GM21825 (cell line): Measurements from ENCODE around the gene PGAM2.
A peak's percentile ranks its signal among the peaks of the same experiment; 100 is the strongest.

Source experiments
- ATAC-seq: cut with Tn5 transposase; IDR thresholded peaks from one replicate; pipeline ENCODE4 v1.9.1; 2021; ENCODE audit warnings: mild to moderate bottlenecking, moderate library complexity; ENCODE audit not compliant: unreplicated experiment

The PGAM2 gene

DNA sequence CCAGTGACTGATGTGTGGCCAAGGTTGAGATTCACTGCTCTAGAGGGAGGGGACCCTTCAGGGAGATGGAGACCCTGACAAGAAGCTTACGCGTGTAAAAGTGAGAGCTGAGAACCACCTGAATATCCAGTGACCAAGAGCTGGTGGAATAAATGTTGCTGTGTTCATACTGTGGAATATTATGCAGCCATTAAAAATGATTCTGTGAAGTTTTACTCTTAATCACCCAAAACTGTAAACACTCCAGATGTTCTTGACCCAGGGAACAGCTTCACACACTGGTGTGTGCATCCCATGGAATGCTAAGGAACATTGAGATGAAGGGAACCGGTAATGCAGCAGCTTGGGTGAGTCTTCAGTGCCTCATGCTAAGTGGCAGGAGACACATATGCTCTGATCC is 21.3 kb upstream of the PGAM2 start:
- ATAC-seq = no peak

- ATAC-seq = no peak
These were observed 20.2 kb upstream of the PGAM2 start for GRCh38 chr7:44085546-44085945.

DNA sequence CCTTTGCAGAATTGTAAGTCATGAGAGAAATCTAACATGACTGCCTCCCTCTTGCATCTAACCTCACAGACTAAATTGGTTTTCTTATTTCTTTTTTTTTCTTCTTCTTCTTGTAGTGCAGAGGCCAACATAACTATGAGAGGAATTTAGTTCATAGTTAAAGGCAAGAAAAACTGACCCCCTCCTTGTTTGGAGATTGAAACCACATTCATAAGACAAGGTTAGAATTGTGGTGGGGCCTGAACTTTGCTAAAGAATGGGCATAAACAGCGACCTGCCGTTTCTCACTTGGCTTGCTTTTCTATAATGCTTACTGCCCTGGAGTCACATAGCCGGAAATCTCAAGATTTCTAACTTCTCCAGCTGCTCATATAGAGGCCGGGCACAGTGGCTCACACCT is 19.3 kb upstream of the PGAM2 start:
- ATAC-seq = no peak

GRCh38 chr7:44083796-44084195 is 18.4 kb upstream of the PGAM2 start:
- ATAC-seq = no peak

DNA sequence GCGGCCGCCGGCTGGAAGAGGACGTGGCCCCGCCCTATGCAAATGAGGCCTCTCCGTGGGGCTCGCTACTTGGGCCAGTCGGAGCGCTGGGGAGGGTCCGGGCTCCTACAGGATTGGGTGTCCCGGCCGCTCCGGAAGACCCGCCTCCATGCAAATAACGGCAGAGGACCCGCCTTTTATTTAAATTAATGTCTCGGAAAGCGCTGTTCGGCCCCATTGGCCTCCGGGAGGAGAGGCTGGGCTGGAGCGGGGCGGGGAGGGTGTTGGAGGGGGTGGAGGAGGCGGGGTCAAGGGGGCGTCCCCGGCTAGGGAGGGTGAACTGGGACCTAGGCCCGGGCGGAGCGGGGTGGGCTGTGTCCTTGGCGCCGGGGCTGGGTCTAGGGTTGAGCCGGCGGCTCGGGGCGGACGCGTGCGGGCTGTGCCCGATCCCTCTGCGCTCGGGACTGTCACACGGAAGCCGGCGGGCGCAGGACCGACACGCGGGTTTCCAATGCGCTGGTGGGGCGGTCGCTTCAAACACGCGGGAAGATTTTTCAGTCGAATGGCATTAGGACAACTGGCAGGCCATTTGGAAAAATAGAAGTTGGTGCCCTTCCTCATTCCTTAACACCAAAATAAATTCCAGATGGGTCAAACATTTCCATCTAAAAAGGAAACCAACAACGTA is 17.3 kb upstream of the PGAM2 start:
- ATAC-seq = peak; percentile 90

GRCh38 chr7:44081266-44081748 is 15.9 kb upstream of the PGAM2 start:
- no peak for ATAC-seq

GRCh38 chr7:44080686-44081265 is 15.4 kb upstream of the PGAM2 start:
- ATAC-seq = no peak

DNA sequence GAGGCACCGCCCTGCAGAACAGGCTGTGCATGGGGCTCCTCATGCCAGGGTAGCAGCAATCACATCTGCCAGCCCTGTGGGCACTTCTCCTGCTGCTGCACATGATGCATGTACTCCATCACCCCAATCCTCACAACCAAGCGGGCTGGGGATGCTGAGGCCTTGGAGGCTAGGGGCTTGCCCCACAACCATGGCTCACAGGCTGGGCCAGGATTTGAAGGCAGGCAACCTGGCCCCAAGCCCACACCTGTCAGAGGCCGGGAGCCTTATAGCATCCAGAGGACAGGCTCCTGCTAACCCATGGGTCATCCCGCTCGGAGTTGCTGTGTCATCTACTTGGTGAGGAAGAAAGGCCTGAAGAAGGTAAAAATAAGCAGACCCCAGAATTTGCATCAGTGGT is 14.8 kb upstream of the PGAM2 start:
- no peak for ATAC-seq

DNA sequence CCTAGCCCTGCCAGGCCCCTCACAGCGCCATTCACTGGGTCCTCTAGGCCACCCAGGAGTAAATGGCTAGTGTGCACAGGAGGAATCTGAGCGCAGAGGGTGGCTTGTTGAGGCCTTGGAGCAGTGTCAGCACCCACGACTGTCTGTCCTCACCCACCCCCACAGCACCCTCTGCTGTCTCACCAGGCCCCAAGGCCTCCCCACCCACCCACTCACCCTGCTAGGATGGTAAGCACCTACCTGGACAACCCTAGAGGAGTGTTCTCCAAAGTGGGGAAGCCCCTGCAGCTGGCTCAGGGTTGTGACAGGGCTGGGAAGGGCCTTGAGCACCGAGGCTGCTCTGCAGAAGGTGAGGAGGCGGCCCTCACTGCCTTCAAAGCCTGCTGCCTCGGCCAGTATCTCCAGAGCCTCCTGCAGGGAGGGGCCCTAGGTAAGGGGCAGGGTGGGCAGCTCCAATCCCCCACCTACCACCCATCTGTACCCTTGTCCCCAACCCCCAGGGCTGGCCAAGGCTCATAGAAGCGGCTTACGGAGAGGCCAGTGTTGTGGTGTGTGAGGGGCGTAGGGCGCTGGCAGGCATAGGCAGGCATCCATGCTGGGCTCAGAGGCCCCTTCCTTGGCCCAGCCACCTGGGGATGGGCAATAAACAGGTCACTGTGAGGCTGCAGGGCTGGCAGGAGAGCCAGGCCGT is 14.1 kb upstream of the PGAM2 start:
- ATAC-seq = no peak

GRCh38 chr7:44078521-44078920 is 13.2 kb upstream of the PGAM2 start:
- no peak for ATAC-seq

- no peak for ATAC-seq
These were observed 12.3 kb upstream of the PGAM2 start for GRCh38 chr7:44077681-44078091.

DNA sequence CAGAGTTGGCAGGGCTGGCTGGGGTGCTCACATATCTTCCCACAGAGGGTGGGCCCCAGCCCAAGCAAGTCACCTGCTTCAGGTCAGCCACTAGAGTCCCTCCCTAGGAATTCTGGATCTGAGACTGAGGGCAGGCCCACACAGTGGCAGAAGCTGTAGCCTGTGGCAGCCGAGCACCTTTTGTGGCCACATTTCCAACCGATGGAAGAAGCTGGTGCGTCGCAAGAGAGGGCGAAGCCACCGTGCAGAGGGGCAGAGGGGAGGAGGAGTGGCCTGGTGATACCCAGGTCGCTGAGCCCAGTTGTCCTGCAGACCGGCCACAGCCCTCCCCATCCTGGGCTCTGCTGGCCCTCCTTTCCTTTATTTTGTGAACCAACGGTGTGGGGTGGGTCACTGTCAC is 11.7 kb upstream of the PGAM2 start:
- ATAC-seq = no peak

DNA sequence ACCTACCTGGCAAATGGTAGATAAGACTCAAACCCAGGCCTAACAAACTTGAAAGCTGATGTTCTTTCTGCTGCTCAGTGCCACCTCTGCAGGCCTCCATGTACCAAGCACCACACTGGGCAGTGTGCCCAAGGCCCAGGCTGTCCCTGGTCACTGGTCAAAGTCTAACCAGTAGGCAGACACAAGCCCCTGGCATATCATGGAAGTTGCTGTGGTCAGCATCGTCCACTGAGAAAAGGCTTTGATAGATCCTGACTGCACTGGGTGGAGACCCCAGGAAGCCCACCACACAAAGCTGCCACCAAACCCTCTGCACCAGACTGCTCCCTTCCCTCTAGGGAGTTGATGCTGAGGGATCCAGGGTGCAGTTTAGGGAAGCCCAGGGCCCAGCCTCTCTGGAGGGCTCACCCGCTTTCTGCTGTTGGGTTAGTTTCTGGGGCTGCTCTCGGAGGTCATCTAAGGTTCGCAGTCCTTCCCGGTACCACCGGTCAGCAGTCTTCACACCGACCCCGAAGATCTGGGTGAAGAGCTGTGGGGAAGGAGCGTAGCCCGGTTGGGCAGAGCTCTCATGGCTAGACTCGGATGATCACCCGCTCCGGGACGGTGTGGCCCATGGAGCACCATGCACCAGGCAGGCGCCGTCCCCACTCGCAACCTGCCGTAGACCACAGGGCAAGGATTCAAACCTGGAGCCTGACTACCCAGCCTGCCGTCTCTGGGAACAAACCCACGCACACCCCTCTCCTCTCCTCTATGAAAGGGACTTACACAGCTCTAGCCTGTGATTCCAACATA is 10.9 kb upstream of the PGAM2 start:
- ATAC-seq = no peak

- ATAC-seq = no peak
These were observed 10.1 kb upstream of the PGAM2 start for GRCh38 chr7:44075296-44076075.

DNA sequence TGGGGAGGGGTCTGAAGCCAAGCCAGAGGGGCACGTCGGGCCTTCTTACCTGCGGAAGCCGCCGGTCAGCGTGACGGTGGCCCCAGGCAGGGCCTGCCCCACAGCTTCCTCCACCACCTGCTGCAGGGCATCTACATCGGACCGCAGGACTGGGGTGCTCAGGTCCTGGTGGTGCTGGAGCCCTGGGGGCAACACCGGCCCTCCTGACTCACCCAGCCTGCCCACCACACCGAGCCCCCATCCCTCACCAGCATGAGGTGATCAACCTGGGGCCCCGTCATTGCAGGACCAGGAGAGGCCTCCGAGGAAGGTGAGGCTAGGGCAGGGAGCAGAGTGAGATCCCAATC is 9.0 kb upstream of the PGAM2 start:
- no peak for ATAC-seq

- peak; percentile 63 for ATAC-seq
These were observed 8.4 kb upstream of the PGAM2 start for GRCh38 chr7:44073664-44074348.

- ATAC-seq = no peak
These were observed 7.2 kb upstream of the PGAM2 start for GRCh38 chr7:44072364-44073231.

GRCh38 chr7:44071726-44072363 is 6.5 kb upstream of the PGAM2 start:
- no peak for ATAC-seq

DNA sequence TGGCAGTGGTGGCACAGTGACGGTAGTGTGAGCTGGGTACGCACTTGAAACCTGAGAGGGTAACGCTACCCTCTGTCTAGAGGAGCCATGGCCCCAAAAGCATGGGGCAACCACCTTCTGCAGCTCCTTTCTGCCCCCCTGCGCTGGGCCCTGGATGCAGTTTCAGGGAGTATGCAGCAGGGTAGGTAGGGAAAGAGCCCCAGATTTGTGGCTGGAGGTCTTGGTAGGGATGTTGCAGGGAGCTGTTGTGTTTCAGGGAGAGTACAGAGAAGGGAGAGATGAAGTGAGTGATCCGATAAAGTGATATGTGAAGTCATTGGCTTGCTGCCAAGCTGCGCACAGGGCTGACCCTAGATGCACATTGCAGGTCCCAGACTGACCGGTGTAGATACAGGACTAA is 2.7 kb upstream of the PGAM2 start:
- ATAC-seq = no peak
